Ovary (tissue), 3 donors: ENCODE measurements around the gene CPN1.

ENCODE experiments used
- CTCF ChIP-seq, 3 donors: fragments of 450-650 bp in 2 of 3; fragments of 200-600 bp in 1 of 3; IDR thresholded peaks; one replicate each; pipeline versions ENCODE4 v1.5.1 to v1.8.0; 2016 to 2022; ENCODE audit warnings: antibody characterized with exemption in 3 of 3, mild to moderate bottlenecking in 1 of 3
- EP300 ChIP-seq: sonication (generic); formaldehyde crosslinking; IDR thresholded peaks from one replicate; pipeline ENCODE4 v1.6.1; 2017; ENCODE audit warnings: antibody characterized with exemption
- POLR2A ChIP-seq: fragments of 450-650 bp; IDR thresholded peaks from one replicate; pipeline ENCODE4 v1.6.1; 2017; ENCODE audit warnings: antibody characterized with exemption, mild to moderate bottlenecking, moderate library complexity
- donor health status: DM: no; HTN: no; CAD: no.

DNA sequence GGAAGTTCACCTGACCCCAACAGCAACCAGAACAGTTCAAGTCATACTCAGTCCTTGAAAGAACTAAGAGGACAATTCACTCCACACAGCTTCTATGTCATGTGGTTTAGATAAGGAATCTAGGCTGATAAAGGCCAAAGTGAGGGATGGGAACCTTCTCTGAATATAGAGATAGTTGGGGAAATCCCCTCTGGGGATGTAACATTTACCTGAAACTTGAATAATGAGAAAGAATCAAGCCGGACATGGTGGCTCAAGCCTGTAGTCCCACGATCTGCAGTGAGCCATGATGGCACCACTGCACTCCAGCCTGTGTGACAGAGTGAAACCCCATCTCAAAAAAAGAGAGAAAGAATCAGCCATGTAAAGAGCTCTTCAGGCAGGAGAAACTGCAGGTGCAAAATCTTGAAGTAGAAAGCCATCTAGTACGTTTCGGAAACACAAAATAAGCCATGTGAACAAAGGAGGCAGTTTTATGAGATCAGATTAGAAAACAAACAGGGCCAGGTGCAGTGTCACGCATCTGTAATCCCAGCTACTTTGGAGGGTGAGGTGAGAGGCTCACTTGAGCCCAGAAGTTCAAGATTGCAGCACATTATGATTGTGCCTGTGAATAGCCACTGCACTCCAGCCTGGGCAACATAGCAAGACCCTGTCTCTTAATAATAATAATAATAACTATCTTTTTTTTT, 67.5 kb downstream of the CPN1 start:
- TF ChIP-seq CTCF (IDR thresholded peaks at IDR 0.05) = no peak
- TF ChIP-seq EP300 = no peak
- TF ChIP-seq POLR2A = no peak
